Stomach (tissue), 4 donors: ENCODE data around the gene OS9.

Source experiments
- CTCF ChIP-seq, 7 experiments: fragments of 450-650 bp in 4 of 7; fragments of 200-600 bp in 3 of 7; sonication (generic) in 3 of 7; IDR thresholded peaks; one replicate each; pipeline ENCODE4 v1.5.1; 2016 to 2019; ENCODE audit warnings: antibody characterized with exemption in 7 of 7, control low read depth in 2 of 7, mild to moderate bottlenecking in 1 of 7
- EP300 ChIP-seq: sonication (generic); formaldehyde crosslinking; IDR thresholded peaks from one replicate; pipeline ENCODE4 v1.6.1; 2017; ENCODE audit warnings: antibody characterized with exemption
- POLR2A ChIP-seq, 4 donors: fragments of 450-650 bp; IDR thresholded peaks; one replicate each; pipeline ENCODE4 v1.6.1; 2016; ENCODE audit warnings: antibody characterized with exemption in 4 of 4, control low read depth in 2 of 4, mild to moderate bottlenecking in 1 of 4, moderate library complexity in 1 of 4
- POLR2AphosphoS5 ChIP-seq, 3 donors: sonication (generic); formaldehyde crosslinking; IDR thresholded peaks; one replicate each; pipeline ENCODE4 v1.6.1; 2016; ENCODE audit warnings: antibody characterized with exemption in 3 of 3

- TF ChIP-seq CTCF (IDR thresholded peaks at IDR 0.05), result no peak
- no peak for TF ChIP-seq POLR2A (IDR thresholded peaks at IDR 0.05)
- TF ChIP-seq POLR2AphosphoS5 (IDR thresholded peaks at IDR 0.05), result no peak
- TF ChIP-seq EP300, result no peak
Measured at GRCh38 chr12:57741844-57742738, 48.2 kb downstream of the OS9 start.
